GM12878 (cell line): Measurements from ENCODE around the gene PRL. TPM values are rescaled to one million over a fixed set of nuclear protein-coding genes. Genes with fewer than 3 reads are reported as not detected.

Source experiments
- ATAC-seq: fragments of 200-7000 bp; cut with Tn5 transposase; 3 replicates; pipeline ENCODE4 v1.9.1; 2020; ENCODE audit warnings: mild to moderate bottlenecking, moderate library complexity
- BruUV-seq: library from RNA; stranded (reverse); fragments of 400-500 nt; replicated peaks from 2 replicates; lab custom pipeline; 2021; lab: Mats Ljungman, UMichigan
- CTCF ChIA-PET: fragments of 300-600 bp; sonication (Branson Sonifier 250); formaldehyde crosslinking; extraction: SDS; loops from one replicate; lab custom pipeline; 2021; ENCODE audit warnings: inconsistent platforms; lab: Yijun Ruan, JAX
- POLR2A ChIA-PET: fragments of 350-600 bp; formaldehyde crosslinking; extraction: SDS; loops from one replicate; lab custom pipeline; 2021; ENCODE audit warnings: inconsistent platforms; lab: Charles Lee
- RAD21 ChIA-PET: fragments of 300-600 bp; sonication (Branson Sonifier 250); formaldehyde crosslinking; loops from one replicate; lab custom pipeline; 2023; ENCODE audit warnings: antibody characterized with exemption; ENCODE audit not compliant: unreplicated experiment; lab: Charles Lee
- SMC1A ChIA-PET: fragments of 300-600 bp; sonication (Branson Sonifier 250); formaldehyde crosslinking; loops from one replicate; lab custom pipeline; 2023; ENCODE audit not compliant: unreplicated experiment, uncharacterized antibody; lab: Charles Lee
- DNase-seq: peaks from one replicate; pipeline ENCODE4 v3.0.0-alpha.2; 2011; ENCODE audit warnings: low read depth, low spot score
- FAIRE-seq: peaks from 3 replicates; lab custom pipeline; 2011; peaks lifted over from hg19 to GRCh38; lab: Jason Lieb, UNC
- H2AFZ ChIP-seq: 2 replicates; pipeline ENCODE4 v1.6.0; 2011; ENCODE audit warnings: low read depth, low read length, control low read depth; ENCODE audit not compliant: control insufficient read depth
- H3K27ac ChIP-seq: 2 replicates; pipeline ENCODE4 v1.5.1; 2011; ENCODE audit warnings: control low read depth; ENCODE audit not compliant: control insufficient read depth, insufficient read depth
- H3K27me3 ChIP-seq, 2 experiments: replicated peaks in 1 of 2; 2 replicates each; pipeline versions ENCODE4 v1.6.0 to v1.6.1; 2011; ENCODE audit warnings: low read length in 1 of 2; ENCODE audit not compliant: control insufficient read depth in 2 of 2, insufficient read depth in 2 of 2
- H3K36me3 ChIP-seq, 2 experiments: 2 replicates each; pipeline ENCODE4 v1.5.1; 2011; ENCODE audit warnings: low read length in 1 of 2; ENCODE audit not compliant: control insufficient read depth in 2 of 2, insufficient read depth in 2 of 2
- H3K4me1 ChIP-seq: 2 replicates; pipeline ENCODE4 v1.6.1; 2011; ENCODE audit warnings: mild to moderate bottlenecking, low read length, moderate library complexity, mixed read lengths; ENCODE audit not compliant: control insufficient read depth, insufficient read depth
- H3K4me2 ChIP-seq: 2 replicates; pipeline ENCODE4 v1.6.0; 2011; ENCODE audit warnings: control low read depth; ENCODE audit not compliant: control insufficient read depth, insufficient read depth
- H3K4me3 ChIP-seq: fragments of 200-600 bp; sonication (generic); 2 replicates; pipeline ENCODE4 v1.5.1; 2016
- H3K79me2 ChIP-seq: 2 replicates; pipeline ENCODE4 v1.6.0; 2011; ENCODE audit warnings: low read length; ENCODE audit not compliant: control insufficient read depth, insufficient read depth
- H3K9ac ChIP-seq: 2 replicates; pipeline ENCODE4 v1.8.0; 2011; ENCODE audit warnings: low read length, control low read depth, mixed read lengths; ENCODE audit not compliant: control insufficient read depth, insufficient read depth
- H3K9me3 ChIP-seq: replicated peaks from 3 replicates; pipeline ENCODE4 v1.5.1; 2011; ENCODE audit warnings: mild to moderate bottlenecking, low read length; ENCODE audit not compliant: control insufficient read depth, insufficient read depth
- H4K20me1 ChIP-seq: 2 replicates; pipeline ENCODE4 v1.6.0; 2011; ENCODE audit not compliant: control insufficient read depth, insufficient read depth
- BCL3 ChIP-seq: IDR thresholded peaks from 2 replicates; pipeline ENCODE4 v1.6.1; 2011; ENCODE audit warnings: borderline replicate concordance, low read depth, mild to moderate bottlenecking, moderate library complexity, low read length; ENCODE audit not compliant: insufficient read depth, poor library complexity, severe bottlenecking
- NR2F1 ChIP-seq: fragments of 450-650 bp; conservative IDR thresholded peaks from 2 replicates; pipeline ENCODE4 v1.6.1; 2017; ENCODE audit warnings: mild to moderate bottlenecking
- POLR2A ChIP-seq: IDR thresholded peaks from 2 replicates; pipeline ENCODE4 v1.6.1; 2011; ENCODE audit warnings: low read depth, mild to moderate bottlenecking, low read length
- WGBS: methylation state at CpG from one replicate; pipeline ENCODE4 v1.1.6; 2016; ENCODE audit warnings: low lambda C conversion rate; ENCODE audit not compliant: insufficient replicate concordance, insufficient coverage; ENCODE audit errors: missing lambda C conversion rate; 5-methylcytosine and 5-hydroxymethylcytosine counted together
- in situ Hi-C: fragments of 300-500 bp; cut with MboI; formaldehyde crosslinking; loops from 9 replicates; pipeline ENCODE4 v1.14.3; 2018; ENCODE audit warnings: mixed read lengths
- intact Hi-C: fragments of 100-400 bp; cut with micrococcal nuclease; formaldehyde crosslinking; loops from one replicate; pipeline ENCODE4 v1.14.2; 2022; ENCODE audit not compliant: unreplicated experiment
- polyA plus RNA-seq, 11 experiments: library from polyadenylated mRNA; depleted of rRNA in 4 of 11; unstranded in 6 of 11; stranded (reverse) in 5 of 11; fragments of >200 nt; fragmentation: Nextera tagmentation in 4 of 11; fragmentation: Illumina TruSeq in 1 of 11; extraction: Ambion mirVana in 4 of 11; extraction: Trizol in 1 of 11; gene quantifications; 1 replicate in 1 of 11; 2 replicates in 10 of 11; pipeline versions ENCODE4 v1.2.1 to v1.2.3, GENCODE V29; 2011 to 2016; ENCODE audit warnings: inconsistent platforms in 2 of 11, missing spikeins in 2 of 11, low read depth in 1 of 11
- total RNA-seq, 4 experiments: library from RNA; depleted of rRNA in 3 of 4; stranded (reverse); fragments of >200 nt in 3 of 4; fragmentation: Illumina TruSeq in 1 of 4; extraction: Trizol in 1 of 4; gene quantifications; 2 replicates each; pipeline versions ENCODE4 v1.2.1 to v1.2.3, GENCODE V29; 2013 to 2021

PRL gene
- total and polyA plus RNA-seq, 10 of the 15 experiments (the other 5 are each of a cell fraction or from before 2014, with no cell fraction given), result 0.05 to 34.9 (median 23.5) TPM

GRCh38 chr6:22296067-22296466, 769 bp downstream of the PRL start:
- no peak overlapping the region for H3K9ac ChIP-seq
- no peaks in the 10 kb centered on the region for H3K4me1 ChIP-seq
- no peak overlapping the region for H3K4me2 ChIP-seq
- no peak overlapping the region for H3K4me3 ChIP-seq
- H2AFZ ChIP-seq, result no peak overlapping the region
- intact Hi-C loops, result no loop called here
- H3K9me3 ChIP-seq, result no peaks in the 10 kb centered on the region
- no peak for DNase-seq
- CTCF ChIA-PET, result no interaction called here
- in situ Hi-C loops, result no loop called here
- no peaks in the 10 kb centered on the region for H3K79me2 ChIP-seq
- POLR2A ChIA-PET, result interaction anchor here (0.6 kb wide), 1 partner anchor 22 kb away, joined by 5 read pairs; no protein-coding TSS in a partner anchor
- no peaks in the 10 kb centered on the region for H3K27me3 ChIP-seq
- WGBS, result 0% methylated on average over 1 of the region's 1 CpG
- SMC1A ChIA-PET, result no interaction called here
- H4K20me1 ChIP-seq, result no peaks in the 10 kb centered on the region
- ATAC-seq, result no peak
- RAD21 ChIA-PET, result no interaction called here
- no peak for TF ChIP-seq BCL3
- no peak for TF ChIP-seq POLR2A
- TF ChIP-seq, all 136 proteins: peak for 0
- Histone ChIP-seq H3K36me3 (no peaks in the 10 kb centered on the region), H3K27ac (no peak overlapping the region)
- FAIRE-seq, result no peak
- no TSS peak for BruUV-seq

GRCh38 chr6:22295145-22295544, 1.7 kb downstream of the PRL start:
- ChIA-PET CTCF (no interaction called here), POLR2A (no interaction called here), SMC1A (no interaction called here), RAD21 (no interaction called here)
- TF ChIP-seq NR2F1, result no peak
- FAIRE-seq, result no peak
- Histone ChIP-seq H3K9me3 (no peaks in the 10 kb centered on the region), H3K4me3 (no peak overlapping the region), H3K27me3 (no peaks in the 10 kb centered on the region), H3K27ac (no peak overlapping the region), H3K4me2 (no peak overlapping the region), H4K20me1 (no peaks in the 10 kb centered on the region), H3K79me2 (no peaks in the 10 kb centered on the region), H3K4me1 (no peaks in the 10 kb centered on the region), H2AFZ (no peak overlapping the region), H3K9ac (no peak overlapping the region), H3K36me3 (no peaks in the 10 kb centered on the region)
- no peak for DNase-seq
- WGBS, result 70% methylated on average over 9 of the region's 9 CpGs
- intact Hi-C loops (no loop called here), in situ Hi-C loops (no loop called here)
- BruUV-seq, result no TSS peak
- no peak for ATAC-seq
